ENCODE data around the gene P4HB. TPM values are rescaled to one million over a fixed set of nuclear protein-coding genes. Genes with fewer than 3 reads are reported as not detected.

P4HB gene
- total and polyA plus RNA-seq, 2 of the 4 experiments (the other 2 are of a cell fraction): 599 to 932 TPM

- dilution Hi-C loops (cut with HindIII; ENCODE audit: low sequenced_read_pairs, unreplicated experiment) (no loop called here), intact Hi-C loops (cut with micrococcal nuclease) (no loop called here), in situ Hi-C loops (cut with MboI; ENCODE audit: low sequenced_read_pairs) (no loop called here)
- Histone ChIP-seq H2BK5ac (ENCODE audit: low read depth, low read length, poor library complexity, severe bottlenecking) (no peak overlapping the region), H2BK20ac (ENCODE audit: low read depth, low read length) (no peak overlapping the region), H4K91ac (ENCODE audit: insufficient read depth, low read depth, low read length) (no peak overlapping the region), H2AFZ (replicated peaks; ENCODE audit: low read length, poor library complexity) (no peak overlapping the region), H3K4me1 (ENCODE audit: control insufficient read depth, insufficient read depth, low read length) (no peaks in the 10 kb centered on the region), H3K9me1 (ENCODE audit: insufficient read depth, low read length) (no peaks in the 10 kb centered on the region), H2BK15ac (ENCODE audit: low read depth, low read length) (no peak overlapping the region), H3K36me3 (ENCODE audit: control insufficient read depth, insufficient read depth, low read length) (no peaks in the 10 kb centered on the region), H3K9me3 (ENCODE audit: control insufficient read depth, insufficient read depth, low read length) (peaks cover 8% of the 10 kb centered on the region), H3K23ac (ENCODE audit: low read depth, low read length) (no peak overlapping the region), H3K18ac (ENCODE audit: low read depth, low read length) (no peak overlapping the region), H3K27me3 (ENCODE audit: control insufficient read depth, insufficient read depth, low read length) (peaks cover 62% of the 10 kb centered on the region), H4K8ac (ENCODE audit: low read depth in 2 of 2, low read length in 2 of 2) (no peak overlapping the region), H3K4ac (ENCODE audit: low read depth, low read length) (no peak overlapping the region), H2AK9ac (replicated peaks; ENCODE audit: low read depth, low read length, poor library complexity) (no peak overlapping the region), H3K79me1 (ENCODE audit: low read depth in 1 of 2, low read length in 2 of 2) (no peaks in the 10 kb centered on the region), H3K14ac (replicated peaks; ENCODE audit: low read depth, low read length) (no peak overlapping the region), H3K4me2 (ENCODE audit: low read depth, low read length) (no peak overlapping the region), H3K4me3 (ENCODE audit: insufficient read depth, low read depth, low read length) (no peak overlapping the region), H2AK5ac (ENCODE audit: low read depth, low read length) (no peak overlapping the region), H4K5ac (ENCODE audit: low read depth, low read length) (no peak overlapping the region), H3K27ac (ENCODE audit: insufficient read depth, low read length) (no peak overlapping the region), H3K9ac (ENCODE audit: low read depth, low read length) (no peak overlapping the region), H2BK120ac (ENCODE audit: low read depth, low read length) (no peak overlapping the region), H4K20me1 (ENCODE audit: insufficient read depth, low read length) (no peaks in the 10 kb centered on the region), H3K56ac (ENCODE audit: extremely low read depth, insufficient read depth, low read length) (no peak overlapping the region)
- DNase-seq (no peak), ATAC-seq (ENCODE audit: low read depth) (no peak)
- POLR2A ChIA-PET (ENCODE audit: unreplicated experiment): no interaction called here
- BruUV-seq (replicated peaks): no TSS peak
- CTCF ChIA-PET: no interaction called here
- WGBS, 2 experiments (ENCODE audit: extremely low coverage in 2 of 2, insufficient read length in 1 of 2): 66% methylated on average over 3 of the region's 9 CpGs; no CpG with 5 or more reads in 1 of the 2 experiments
- TF ChIP-seq MAZ (IDR thresholded peaks at IDR 0.05; ENCODE audit: borderline replicate concordance, low read depth, low read length) (no peak), MAFK (IDR thresholded peaks at IDR 0.05; ENCODE audit: low read depth, low read length) (no peak), FOS (IDR thresholded peaks at IDR 0.05; ENCODE audit: low read depth, low read length) (no peak), RCOR1 (IDR thresholded peaks at IDR 0.05; ENCODE audit: insufficient replicate concordance, low read length) (no peak), POLR2A (IDR thresholded peaks at IDR 0.05; ENCODE audit: low read depth, low read length) (no peak), CEBPB (IDR thresholded peaks at IDR 0.05; ENCODE audit: low read depth, low read length) (no peak), MXI1 (IDR thresholded peaks at IDR 0.05; ENCODE audit: borderline replicate concordance, low read depth, low read length) (no peak), BHLHE40 (IDR thresholded peaks at IDR 0.05; ENCODE audit: low read depth, low read length) (no peak), CTCF (conservative IDR thresholded peaks at IDR 0.05; ENCODE audit: low read depth, low read length) (no peak), USF2 (IDR thresholded peaks at IDR 0.05; ENCODE audit: low read depth, low read length) (no peak), ELK1 (IDR thresholded peaks at IDR 0.05; ENCODE audit: borderline replicate concordance, low read depth, low read length) (no peak), SMC3 (IDR thresholded peaks at IDR 0.05; ENCODE audit: low read depth, low read length) (no peak), RAD21 (IDR thresholded peaks at IDR 0.05; ENCODE audit: low read length) (no peak), NFE2L2 (IDR thresholded peaks at IDR 0.05; ENCODE audit: low read depth, low read length) (no peak), RFX5 (IDR thresholded peaks at IDR 0.05; ENCODE audit: low read depth, low read length) (no peak), CHD1 (IDR thresholded peaks at IDR 0.05; ENCODE audit: low read depth, low read length) (no peak)
These were observed 59.0 kb downstream of the P4HB start for GRCh38 chr17:81801327-81801726.
